Left lung (tissue), 10 donors: Measurements from ENCODE around the gene SLC25A6. TPM values are rescaled to one million over a fixed set of nuclear protein-coding genes. Genes with fewer than 3 reads are reported as not detected.

Source experiments
- ATAC-seq: fragments of 200-7000 bp; cut with Tn5 transposase; one replicate; pipeline ENCODE4 v1.9.1; 2020; ENCODE audit warnings: moderate library complexity
- DNase-seq, 4 donors: peaks; one replicate each; pipeline ENCODE4 v3.0.0-alpha.2; 2013 to 2020
- H3K27ac ChIP-seq, 2 donors: fragments of 200-600 bp; sonication (generic) in 1 of 2; one replicate each; pipeline versions ENCODE4 v1.5.0 to v1.8.0; 2020 to 2021
- H3K27me3 ChIP-seq, 2 donors: fragments of 200-600 bp; sonication (generic) in 1 of 2; one replicate each; pipeline versions ENCODE4 v1.5.0 to v1.8.0; 2020 to 2021
- H3K36me3 ChIP-seq, 2 donors: fragments of 200-600 bp; sonication (generic) in 1 of 2; one replicate each; pipeline versions ENCODE4 v1.5.0 to v1.8.0; 2020 to 2021
- H3K4me1 ChIP-seq, 2 donors: fragments of 200-600 bp; one replicate each; pipeline ENCODE4 v1.8.0; 2021
- H3K4me3 ChIP-seq, 2 donors: fragments of 200-600 bp; sonication (generic) in 1 of 2; one replicate each; pipeline versions ENCODE4 v1.5.0 to v1.8.0; 2020 to 2021; ENCODE audit warnings: mild to moderate bottlenecking in 1 of 2
- H3K9me3 ChIP-seq, 2 donors: fragments of 200-600 bp; sonication (generic) in 1 of 2; one replicate each; pipeline versions ENCODE4 v1.5.0 to v1.8.0; 2020 to 2021
- intact Hi-C, 2 donors: fragments of 100-400 bp; cut with DNase I; formaldehyde crosslinking; loops; one replicate each; pipeline versions ENCODE4 v1.11.2 to v1.14.2; 2022
- polyA plus RNA-seq, 6 donors: library from polyadenylated mRNA; unstranded; fragments of 120-200 nt; gene quantifications; one replicate each; pipeline ENCODE4 v1.2.1, GENCODE V29; 2013; ENCODE audit not compliant: insufficient read length in 6 of 6
- total RNA-seq, 2 donors: library from RNA; stranded (reverse); fragmentation: NEBNext Ultra II Directional; extraction: Animal tissue kit (Norgen Biotek cat#: 25700); gene quantifications; one replicate each; pipeline ENCODE4 v1.2.1, GENCODE V29; 2021
- TF ChIP-seq, protein P1 (sequence below), 2 donors: fragments of 200-600 bp; sonication (generic) in 1 of 2; IDR thresholded peaks; one replicate each; pipeline versions ENCODE4 v1.5.0 to v1.8.0; 2021; ENCODE audit warnings: antibody characterized with exemption in 2 of 2
- donor health status: DM: no; HTN: yes; CAD: no.
- donor health status: DM: no; HTN: no; CAD: no.

Gene SLC25A6
- total and polyA plus RNA-seq, 8 donors = 285 to 559 (median 392) TPM

DNA sequence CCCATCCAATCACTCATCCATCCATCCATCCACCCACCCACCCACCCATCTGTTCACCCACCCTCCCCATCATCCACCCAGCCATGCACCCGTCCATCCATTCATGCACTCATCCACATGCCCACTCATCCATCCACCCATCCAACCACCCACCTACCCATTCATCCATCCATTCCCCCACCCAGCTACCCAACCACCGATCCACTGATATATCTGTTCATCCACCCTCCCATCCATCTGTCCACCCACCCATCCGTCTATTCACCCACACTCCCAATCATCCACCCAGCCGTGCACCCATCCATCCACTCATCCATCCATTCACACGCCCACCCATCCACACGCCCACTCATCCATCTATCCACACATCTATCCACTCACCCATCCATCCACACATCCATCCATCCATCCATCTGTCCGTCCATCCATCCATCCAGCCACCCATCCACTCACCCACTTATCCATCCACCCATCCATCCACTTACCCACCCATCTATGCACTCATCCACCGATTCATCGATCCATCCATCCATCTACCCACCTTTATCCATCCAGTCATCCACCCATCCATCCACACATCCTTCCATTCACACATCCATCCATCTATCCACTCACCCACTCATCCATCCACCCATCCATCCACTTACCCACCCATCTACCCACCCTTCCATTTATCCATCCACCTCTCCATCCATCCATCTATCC is 32.4 kb upstream of the SLC25A6 start:
- DNase-seq (peak in 1 of 4 donors; percentile 3), ATAC-seq (no peak)
- H3K27ac ChIP-seq = no peak overlapping the region
- peaks cover 0 to 46% of the 10 kb centered on the region in 2 donors for H3K36me3 ChIP-seq
- H3K9me3 ChIP-seq = peaks cover 0 to 20% of the 10 kb centered on the region in 2 donors
- intact Hi-C loops = no loop called here
- H3K27me3 ChIP-seq = no peaks in the 10 kb centered on the region
- H3K4me1 ChIP-seq = no peaks in the 10 kb centered on the region
- TF ChIP-seq, protein P1, sequence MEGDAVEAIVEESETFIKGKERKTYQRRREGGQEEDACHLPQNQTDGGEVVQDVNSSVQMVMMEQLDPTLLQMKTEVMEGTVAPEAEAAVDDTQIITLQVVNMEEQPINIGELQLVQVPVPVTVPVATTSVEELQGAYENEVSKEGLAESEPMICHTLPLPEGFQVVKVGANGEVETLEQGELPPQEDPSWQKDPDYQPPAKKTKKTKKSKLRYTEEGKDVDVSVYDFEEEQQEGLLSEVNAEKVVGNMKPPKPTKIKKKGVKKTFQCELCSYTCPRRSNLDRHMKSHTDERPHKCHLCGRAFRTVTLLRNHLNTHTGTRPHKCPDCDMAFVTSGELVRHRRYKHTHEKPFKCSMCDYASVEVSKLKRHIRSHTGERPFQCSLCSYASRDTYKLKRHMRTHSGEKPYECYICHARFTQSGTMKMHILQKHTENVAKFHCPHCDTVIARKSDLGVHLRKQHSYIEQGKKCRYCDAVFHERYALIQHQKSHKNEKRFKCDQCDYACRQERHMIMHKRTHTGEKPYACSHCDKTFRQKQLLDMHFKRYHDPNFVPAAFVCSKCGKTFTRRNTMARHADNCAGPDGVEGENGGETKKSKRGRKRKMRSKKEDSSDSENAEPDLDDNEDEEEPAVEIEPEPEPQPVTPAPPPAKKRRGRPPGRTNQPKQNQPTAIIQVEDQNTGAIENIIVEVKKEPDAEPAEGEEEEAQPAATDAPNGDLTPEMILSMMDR (IDR thresholded peaks at IDR 0.05) = no peak
- H3K4me3 ChIP-seq = no peak overlapping the region

GRCh38 chrX:1423215-1423614 is 31.3 kb upstream of the SLC25A6 start:
- intact Hi-C loops = no loop called here
- peaks cover 0 to 56% of the 10 kb centered on the region in 2 donors for H3K36me3 ChIP-seq

DNA sequence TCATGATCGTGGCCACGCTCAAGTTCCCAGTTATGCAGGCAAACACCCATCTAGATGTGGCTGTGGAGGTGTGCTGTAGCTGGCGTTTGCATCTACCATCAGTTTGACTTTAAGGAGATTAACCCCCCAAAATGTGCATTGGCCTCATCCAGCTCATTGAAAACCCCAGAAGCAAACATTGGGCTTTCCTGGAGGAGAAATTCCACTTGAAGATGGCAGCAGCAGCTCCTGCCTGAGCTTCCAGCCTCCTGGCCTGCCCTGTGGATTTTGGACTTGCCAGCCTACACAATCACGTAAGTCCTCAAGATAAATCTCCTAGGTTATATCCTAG is 30.2 kb upstream of the SLC25A6 start:
- no peak overlapping the region for H3K27ac ChIP-seq
- H3K27me3 ChIP-seq = no peaks in the 10 kb centered on the region
- TF ChIP-seq, protein P1 (IDR thresholded peaks at IDR 0.05) = no peak
- ATAC-seq (no peak), DNase-seq (no peak)
- no peaks in the 10 kb centered on the region for H3K4me1 ChIP-seq
- no peak overlapping the region for H3K4me3 ChIP-seq
- H3K9me3 ChIP-seq = peaks cover 0 to 28% of the 10 kb centered on the region in 2 donors
- intact Hi-C loops = no loop called here
- H3K36me3 ChIP-seq = peaks cover 0 to 51% of the 10 kb centered on the region in 2 donors

More at GRCh38 chrX:1423215-1423614, 31.3 kb upstream of the SLC25A6 start:
- no peak overlapping the region for H3K4me3 ChIP-seq
- ATAC-seq = no peak
- no peak overlapping the region for H3K27ac ChIP-seq
- H3K27me3 ChIP-seq = no peaks in the 10 kb centered on the region
- TF ChIP-seq, protein P1 (IDR thresholded peaks at IDR 0.05) = no peak
- no peak for DNase-seq
- H3K4me1 ChIP-seq = no peaks in the 10 kb centered on the region
- peaks cover 0 to 26% of the 10 kb centered on the region in 2 donors for H3K9me3 ChIP-seq

DNA sequence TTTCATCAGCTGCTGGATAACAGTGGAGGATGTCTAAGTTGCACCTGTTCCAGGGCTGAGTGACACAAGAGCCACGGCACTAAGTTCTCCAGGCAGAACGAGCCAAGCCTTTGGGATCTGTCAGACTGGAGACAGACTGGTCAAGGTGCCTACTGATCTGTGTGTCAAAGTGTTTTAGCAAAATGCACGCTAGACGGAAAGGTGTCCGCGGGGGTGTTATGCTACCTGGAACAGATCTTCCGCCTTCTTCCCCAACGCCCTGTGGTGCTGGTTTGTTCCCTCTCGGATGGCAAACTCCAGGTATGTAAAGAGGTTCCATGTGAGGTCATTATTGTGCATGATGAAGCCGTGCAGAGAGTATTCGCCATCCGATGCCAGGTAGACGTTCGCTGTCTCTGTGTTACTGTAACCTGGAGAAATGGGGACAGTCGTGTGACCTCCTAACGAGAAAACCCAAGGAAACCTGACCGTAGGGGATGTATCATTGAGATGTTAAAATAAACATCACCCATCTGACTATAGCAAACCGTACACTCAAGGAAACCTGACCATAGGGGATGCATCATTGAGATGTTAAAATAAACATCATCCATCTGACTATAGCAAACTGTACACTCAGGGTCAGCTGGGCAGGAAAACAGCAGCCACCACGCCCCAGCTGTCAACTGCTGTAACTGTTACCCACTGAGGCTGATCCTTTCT is 29.7 kb upstream of the SLC25A6 start:
- no peak for ATAC-seq
- no peaks in the 10 kb centered on the region for H3K4me1 ChIP-seq
- DNase-seq = peak in 1 of 4 donors; percentile 28
- TF ChIP-seq, protein P1 (IDR thresholded peaks at IDR 0.05) = no peak
- intact Hi-C loops = no loop called here
- peaks cover 0 to 28% of the 10 kb centered on the region in 2 donors for H3K9me3 ChIP-seq
- H3K27me3 ChIP-seq = no peaks in the 10 kb centered on the region
- H3K36me3 ChIP-seq = peaks cover 0 to 50% of the 10 kb centered on the region in 2 donors
- H3K4me3 ChIP-seq = no peak overlapping the region
- no peak overlapping the region for H3K27ac ChIP-seq

DNA sequence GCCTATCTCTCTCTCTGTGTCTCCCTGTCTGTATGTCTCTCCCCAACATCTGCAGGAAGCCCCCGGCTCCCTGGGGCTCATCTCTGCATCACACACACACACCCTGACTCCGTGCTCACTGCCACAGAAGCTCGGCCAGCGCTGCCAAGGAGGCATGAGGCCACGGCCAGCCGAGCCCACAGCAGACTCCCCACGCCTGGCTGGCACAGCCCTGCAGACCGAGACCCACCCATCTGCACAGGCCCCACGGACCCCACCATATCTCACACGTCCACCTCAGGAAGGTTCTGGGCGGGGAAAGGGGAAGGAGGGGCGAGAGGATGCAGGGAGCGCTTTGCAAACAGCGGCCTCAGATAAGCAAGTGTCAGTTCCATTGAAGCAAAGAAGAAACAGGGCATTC is 28.5 kb upstream of the SLC25A6 start:
- Histone ChIP-seq H3K27me3 (no peaks in the 10 kb centered on the region), H3K27ac (no peak overlapping the region), H3K4me1 (no peaks in the 10 kb centered on the region), H3K36me3 (peaks cover 0 to 51% of the 10 kb centered on the region in 2 donors), H3K4me3 (no peak overlapping the region), H3K9me3 (peaks cover 0 to 28% of the 10 kb centered on the region in 2 donors)
- DNase-seq (no peak), ATAC-seq (no peak)
- TF ChIP-seq, protein P1 (IDR thresholded peaks at IDR 0.05) = no peak
- intact Hi-C loops = no loop called here
